Testis (tissue), 5 donors: Measurements from ENCODE around the gene OR8A1. TPM values are rescaled to one million over a fixed set of nuclear protein-coding genes. Genes with fewer than 3 reads are reported as not detected.

ENCODE experiments used
- DNase-seq: peaks from one replicate; pipeline ENCODE4 v3.0.0-alpha.2; 2019
- H3K27ac ChIP-seq, 2 donors: fragments of 200-600 bp; sonication (generic); one replicate each; pipeline ENCODE4 v1.5.1; 2019
- H3K27me3 ChIP-seq: fragments of 200-600 bp; sonication (generic); one replicate; pipeline ENCODE4 v1.5.1; 2019
- H3K36me3 ChIP-seq: fragments of 200-600 bp; sonication (generic); one replicate; pipeline ENCODE4 v1.5.1; 2017; ENCODE audit warnings: low read depth; ENCODE audit errors: missing control alignments
- H3K4me1 ChIP-seq: fragments of 200-600 bp; sonication (generic); one replicate; pipeline ENCODE4 v1.5.1; 2019
- H3K4me3 ChIP-seq, 2 donors: fragments of 200-600 bp; sonication (generic); one replicate each; pipeline ENCODE4 v1.5.1; 2017 to 2019
- H3K9me3 ChIP-seq: fragments of 200-600 bp; sonication (generic); one replicate; pipeline ENCODE4 v1.5.1; 2017
- POLR2A ChIP-seq: fragments of 450-650 bp; IDR thresholded peaks from one replicate; pipeline ENCODE4 v1.6.1; 2017; ENCODE audit warnings: antibody characterized with exemption, mild to moderate bottlenecking, moderate library complexity
- WGBS, 2 donors: methylation state at CpG; one replicate each; pipeline ENCODE4 v1.1.5; 2018; 5-methylcytosine and 5-hydroxymethylcytosine counted together
- intact Hi-C: fragments of 100-400 bp; cut with DNase I; formaldehyde crosslinking; loops from one replicate; pipeline ENCODE4 v1.15.1; 2023; ENCODE audit warnings: low total_unique reads
- long read RNA-seq, 2 donors: transcript quantifications; one replicate each; lab custom pipeline, GENCODE V29; 2026
- polyA plus RNA-seq: library from polyadenylated mRNA; stranded (reverse); fragments of 350-450 nt; fragmentation: Illumina TruSeq; extraction: RNeasy Lipid Tissue Mini Kit (QIAGEN cat#74804); gene quantifications from one replicate; pipeline ENCODE4 v1.2.3, GENCODE V29; 2014; ENCODE audit warnings: low read depth, low replicate concordance; ENCODE audit not compliant: insufficient read depth
- total RNA-seq, 2 donors: library from RNA; depleted of rRNA; stranded (reverse); fragments of >200 nt; gene quantifications; one replicate each; pipeline ENCODE4 v1.2.3, GENCODE V29; 2016
- TF ChIP-seq, protein P1 (sequence below), 3 experiments: fragments of 450-650 bp in 2 of 3; fragments of 200-600 bp in 1 of 3; sonication (generic) in 1 of 3; IDR thresholded peaks; one replicate each; pipeline ENCODE4 v1.5.1; 2016 to 2019; ENCODE audit warnings: antibody characterized with exemption in 3 of 3, mild to moderate bottlenecking in 2 of 3, moderate library complexity in 1 of 3

Gene OR8A1
- total RNA-seq (under 1 TPM; 0.31 to 0.50 TPM), polyA plus RNA-seq (0.29 TPM)
- long read RNA-seq, donor 1, result 0 reads
- long read RNA-seq, donor 2, result 0 reads

DNA sequence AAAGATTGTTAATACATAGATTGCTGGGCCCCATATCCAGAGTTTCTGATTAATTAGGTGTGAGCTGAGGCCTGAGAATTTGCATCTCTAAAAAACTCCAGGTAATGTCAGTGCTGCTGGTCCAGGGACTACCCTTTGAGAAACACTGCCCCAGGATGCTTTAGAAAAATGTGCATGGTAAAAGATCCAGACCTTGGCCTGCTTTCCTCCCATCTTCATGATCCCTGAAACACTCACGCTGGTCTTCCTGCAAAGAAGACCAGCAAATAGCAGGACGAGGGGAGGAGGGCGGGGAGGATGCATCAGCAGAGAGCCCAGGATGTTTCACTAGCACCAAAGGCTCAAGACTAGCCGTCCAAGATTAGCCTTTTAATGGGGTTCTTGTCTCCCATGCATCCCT lies at the start of gene OR8A1:
OR8A1 (plus strand) TSS at position 301 of the 400 bp plus-strand sequence. CDS start 123 bp downstream, outside the sequence.
- Histone ChIP-seq H3K4me3 (no peak within 1 kb of the TSS), H3K36me3 (no peaks in the 10 kb centered on the region), H3K9me3 (no peaks in the 10 kb centered on the region), H3K27ac (no peak within 1 kb of the TSS), H3K4me1 (no peaks in the 10 kb centered on the region), H3K27me3 (no peaks in the 10 kb centered on the region)
- DNase-seq, result no peak
- intact Hi-C loops, result no loop called here
- TF ChIP-seq POLR2A, result no peak
- TF ChIP-seq, protein P1, sequence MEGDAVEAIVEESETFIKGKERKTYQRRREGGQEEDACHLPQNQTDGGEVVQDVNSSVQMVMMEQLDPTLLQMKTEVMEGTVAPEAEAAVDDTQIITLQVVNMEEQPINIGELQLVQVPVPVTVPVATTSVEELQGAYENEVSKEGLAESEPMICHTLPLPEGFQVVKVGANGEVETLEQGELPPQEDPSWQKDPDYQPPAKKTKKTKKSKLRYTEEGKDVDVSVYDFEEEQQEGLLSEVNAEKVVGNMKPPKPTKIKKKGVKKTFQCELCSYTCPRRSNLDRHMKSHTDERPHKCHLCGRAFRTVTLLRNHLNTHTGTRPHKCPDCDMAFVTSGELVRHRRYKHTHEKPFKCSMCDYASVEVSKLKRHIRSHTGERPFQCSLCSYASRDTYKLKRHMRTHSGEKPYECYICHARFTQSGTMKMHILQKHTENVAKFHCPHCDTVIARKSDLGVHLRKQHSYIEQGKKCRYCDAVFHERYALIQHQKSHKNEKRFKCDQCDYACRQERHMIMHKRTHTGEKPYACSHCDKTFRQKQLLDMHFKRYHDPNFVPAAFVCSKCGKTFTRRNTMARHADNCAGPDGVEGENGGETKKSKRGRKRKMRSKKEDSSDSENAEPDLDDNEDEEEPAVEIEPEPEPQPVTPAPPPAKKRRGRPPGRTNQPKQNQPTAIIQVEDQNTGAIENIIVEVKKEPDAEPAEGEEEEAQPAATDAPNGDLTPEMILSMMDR (IDR thresholded peaks at IDR 0.05), result no peak
- 23 to 42% methylated on average over 4 of the region's 4 CpGs for WGBS, 2 donors

DNA sequence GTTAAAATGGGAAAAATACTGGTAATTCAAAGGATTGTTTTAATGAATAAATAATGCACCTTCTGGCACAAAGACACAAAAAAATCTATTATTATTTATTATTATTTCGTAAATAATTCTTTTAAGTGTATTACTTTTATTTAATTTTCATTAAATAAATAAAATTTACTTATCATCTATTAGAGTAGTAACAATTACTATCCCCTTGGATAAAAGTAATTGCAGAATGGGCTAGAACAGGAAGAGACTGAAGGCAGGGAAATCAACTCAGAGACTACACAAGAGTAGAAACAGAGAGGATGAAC lies 49.3 kb upstream of the OR8A1 start:
- Histone ChIP-seq H3K27me3 (no peaks in the 10 kb centered on the region), H3K27ac (no peak overlapping the region), H3K9me3 (no peaks in the 10 kb centered on the region), H3K4me3 (no peak overlapping the region), H3K4me1 (no peaks in the 10 kb centered on the region), H3K36me3 (no peaks in the 10 kb centered on the region)
- 83 to 87% methylated on average over 1 of the region's 1 CpG for WGBS, 2 donors
- no peak for DNase-seq
- TF ChIP-seq, protein P1 (IDR thresholded peaks at IDR 0.05), result no peak
- TF ChIP-seq POLR2A, result no peak
- intact Hi-C loops, result no loop called here

DNA sequence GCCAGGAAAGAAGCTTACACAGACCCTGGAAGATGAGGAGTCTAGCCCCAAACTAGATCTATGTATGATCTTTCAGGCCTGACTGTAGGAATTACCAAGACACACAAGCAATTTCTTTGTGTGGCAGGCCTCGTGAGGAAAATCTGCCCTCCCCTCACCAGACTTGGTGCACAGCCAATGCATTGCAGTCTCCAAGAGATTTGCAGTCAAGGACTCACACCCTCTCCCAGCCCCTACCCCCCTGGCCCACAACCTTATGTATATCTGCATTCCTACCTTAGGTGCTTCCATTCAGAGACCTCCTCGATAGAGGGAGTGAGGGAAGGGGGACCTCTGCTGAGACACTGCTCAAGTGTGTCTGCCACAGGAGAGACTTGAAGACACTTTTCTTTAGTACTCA lies 36.2 kb upstream of the OR8A1 start:
- Histone ChIP-seq H3K36me3 (no peaks in the 10 kb centered on the region), H3K27me3 (no peaks in the 10 kb centered on the region), H3K27ac (no peak overlapping the region), H3K4me3 (no peak overlapping the region), H3K4me1 (no peaks in the 10 kb centered on the region), H3K9me3 (no peaks in the 10 kb centered on the region)
- intact Hi-C loops, result no loop called here
- DNase-seq, result no peak
- TF ChIP-seq, protein P1 (IDR thresholded peaks at IDR 0.05), result no peak
- TF ChIP-seq POLR2A, result no peak
- WGBS, 2 donors, result 47 to 52% methylated on average over 2 of the region's 2 CpGs

DNA sequence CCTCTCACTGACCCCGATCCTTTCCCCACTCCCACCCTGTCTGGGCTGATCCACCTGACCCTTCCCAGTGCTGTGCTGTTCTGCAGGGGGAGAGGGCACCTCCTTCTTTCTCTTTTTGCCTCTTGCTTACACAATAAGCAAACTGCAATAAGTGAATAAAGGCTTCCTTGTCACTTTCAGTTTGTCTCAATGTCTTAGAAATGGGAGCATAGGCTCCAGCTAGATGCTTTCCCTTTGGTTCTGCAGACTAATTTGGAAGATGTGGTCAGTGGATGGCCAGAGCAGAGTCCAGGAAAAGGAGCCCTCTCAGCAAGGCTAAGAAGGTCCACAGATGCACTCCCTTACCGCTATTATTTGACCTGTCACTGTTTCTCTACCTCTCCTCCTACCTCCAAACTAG lies 35.7 kb upstream of the OR8A1 start:
- no peaks in the 10 kb centered on the region for H3K36me3 ChIP-seq
- 78 to 79% methylated on average over 2 of the region's 2 CpGs for WGBS, 2 donors
- no peak for TF ChIP-seq POLR2A
- TF ChIP-seq, protein P1 (IDR thresholded peaks at IDR 0.05), result no peak
- H3K27me3 ChIP-seq, result no peaks in the 10 kb centered on the region
- no peaks in the 10 kb centered on the region for H3K4me1 ChIP-seq
- H3K4me3 ChIP-seq, result no peak overlapping the region
- no peak overlapping the region for H3K27ac ChIP-seq
- intact Hi-C loops, result no loop called here
- no peak for DNase-seq
- no peaks in the 10 kb centered on the region for H3K9me3 ChIP-seq

DNA sequence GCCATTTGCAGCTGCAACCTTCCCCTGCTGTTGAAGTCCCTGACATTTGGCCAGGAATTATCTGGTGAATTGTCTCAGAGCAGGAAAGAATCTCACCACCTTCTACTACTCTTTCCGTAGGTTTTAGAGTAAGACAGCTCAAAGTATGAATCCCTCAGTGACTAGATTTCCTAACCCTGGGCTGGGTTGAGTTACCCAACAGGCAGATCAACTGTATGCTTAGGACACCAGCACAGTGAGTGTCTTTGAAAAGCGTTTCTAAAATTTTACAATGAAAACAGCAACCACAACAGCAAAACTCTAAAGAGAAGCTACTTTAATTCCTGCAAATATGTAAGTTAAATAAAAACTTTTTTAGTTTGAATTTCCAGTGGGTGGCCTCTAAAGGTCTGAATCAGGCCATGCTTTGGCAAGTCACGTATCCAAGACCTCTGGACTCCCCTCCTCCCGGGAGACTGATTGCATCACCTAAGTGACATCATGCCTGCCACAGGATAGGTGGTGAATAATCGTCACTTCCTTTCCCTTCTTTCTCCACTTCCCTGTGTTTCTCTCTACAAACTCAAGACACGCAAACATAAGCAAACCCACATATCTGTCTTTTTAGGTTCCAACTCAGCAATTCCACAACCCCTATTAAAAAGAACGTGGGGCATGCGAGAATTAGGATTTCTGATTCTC lies 34.1 kb upstream of the OR8A1 start:
- no peaks in the 10 kb centered on the region for H3K27me3 ChIP-seq
- H3K27ac ChIP-seq, result no peak overlapping the region
- no peak for DNase-seq
- no peak for TF ChIP-seq POLR2A
- TF ChIP-seq, protein P1 (IDR thresholded peaks at IDR 0.05), result no peak
- 92% methylated on average over 8 of the region's 8 CpGs for WGBS, 2 donors
- intact Hi-C loops, result no loop called here
- H3K4me1 ChIP-seq, result no peaks in the 10 kb centered on the region
- no peaks in the 10 kb centered on the region for H3K36me3 ChIP-seq
- no peaks in the 10 kb centered on the region for H3K9me3 ChIP-seq
- no peak overlapping the region for H3K4me3 ChIP-seq
